Peyer's patch (tissue), 4 donors: ENCODE data around the gene C2orf81.

Experiments used
- CTCF ChIP-seq, 6 experiments: fragments of 450-650 bp in 4 of 6; fragments of 200-600 bp in 2 of 6; sonication (generic) in 1 of 6; IDR thresholded peaks; one replicate each; pipeline ENCODE4 v1.5.1; 2017 to 2019; ENCODE audit warnings: antibody characterized with exemption in 6 of 6, mild to moderate bottlenecking in 3 of 6, moderate library complexity in 1 of 6
- POLR2A ChIP-seq, 2 donors: fragments of 450-650 bp; IDR thresholded peaks; one replicate each; pipeline ENCODE4 v1.5.1; 2017; ENCODE audit warnings: antibody characterized with exemption in 2 of 2, mild to moderate bottlenecking in 2 of 2, moderate library complexity in 2 of 2

- no peak for TF ChIP-seq CTCF (IDR thresholded peaks at IDR 0.05)
- no peak for TF ChIP-seq POLR2A (IDR thresholded peaks at IDR 0.05)
Observed at GRCh38 chr2:74417763-74418162, 3.7 kb downstream of the C2orf81 start.
